HCT116 (cell line): ENCODE measurements around the gene CISH. TPM values are rescaled to one million over a fixed set of nuclear protein-coding genes. Genes with fewer than 3 reads are reported as not detected.

Source experiments
- ATAC-seq: fragments of 200-7000 bp; cut with Tn5 transposase; 2 replicates; pipeline ENCODE4 v1.9.1; 2020; ENCODE audit warnings: mild to moderate bottlenecking, moderate library complexity
- BruUV-seq: library from RNA; stranded (reverse); fragments of 400-500 nt; replicated peaks from 2 replicates; lab custom pipeline; 2021; lab: Mats Ljungman, UMichigan
- CTCF ChIA-PET: fragments of 300-600 bp; sonication (Branson Sonifier 250); formaldehyde crosslinking; loops from one replicate; lab custom pipeline; 2021; ENCODE audit warnings: antibody characterized with exemption; lab: Charles Lee
- POLR2A ChIA-PET: fragments of 300-600, 350-600 bp; sonication (Branson Sonifier 250); formaldehyde crosslinking; loops from one replicate; lab custom pipeline; 2021; ENCODE audit warnings: antibody characterized with exemption; lab: Charles Lee
- RAD21 ChIA-PET, 2 experiments: fragments of 300-600 bp; sonication (Branson Sonifier 250); formaldehyde crosslinking; loops; one replicate each; lab custom pipeline; 2023; ENCODE audit warnings: low total read pairs in 2 of 2; ENCODE audit not compliant: uncharacterized antibody in 2 of 2, unreplicated experiment in 2 of 2, low non-redundant PET in 1 of 2; lab: Charles Lee
- DNase-seq: peaks from one replicate; pipeline ENCODE4 v3.0.0-alpha.2; 2010; ENCODE audit warnings: low read depth, low spot score
- H2AFZ ChIP-seq: fragments of 200-600 bp; shearing (Covaris generic), sonication (generic); 2 replicates; pipeline ENCODE4 v1.6.1; 2017; ENCODE audit warnings: low read depth, mixed run types, mixed read lengths, antibody characterized with exemption, low read length; ENCODE audit not compliant: poor library complexity, severe bottlenecking
- H3K27ac ChIP-seq: 2 replicates; pipeline ENCODE4 v1.5.1; 2012; ENCODE audit warnings: low read depth, low read length
- H3K27me3 ChIP-seq: fragments of 200-600 bp; sonication (generic); 2 replicates; pipeline ENCODE4 v1.6.1; 2016; ENCODE audit warnings: mixed run types, low read length, mixed read lengths; ENCODE audit not compliant: insufficient read depth
- H3K36me3 ChIP-seq, 2 experiments: fragments of 200-500 bp in 1 of 2; fragments of 200-600 bp in 1 of 2; sonication (Bioruptor generic) in 1 of 2; sonication (generic) in 1 of 2; 2 replicates each; pipeline versions ENCODE4 v1.5.1 to v1.6.1; 2014 to 2016; ENCODE audit warnings: low read length in 2 of 2, inconsistent platforms in 1 of 2, mixed read lengths in 1 of 2, mixed run types in 1 of 2; ENCODE audit not compliant: insufficient read depth in 2 of 2, control insufficient read depth in 1 of 2
- H3K4me1 ChIP-seq, 2 experiments: fragments of 200-600 bp in 1 of 2; sonication (generic) in 1 of 2; 2 replicates each; pipeline versions ENCODE4 v1.5.1 to v1.6.1; 2012 to 2017; ENCODE audit warnings: low read length in 2 of 2, inconsistent platforms in 1 of 2, mild to moderate bottlenecking in 1 of 2, mixed read lengths in 1 of 2, mixed run types in 1 of 2, moderate library complexity in 1 of 2; ENCODE audit not compliant: insufficient read depth in 2 of 2, control insufficient read depth in 1 of 2
- H3K4me2 ChIP-seq: fragments of 200-600 bp; sonication (generic); 2 replicates; pipeline ENCODE4 v1.6.1; 2017; ENCODE audit warnings: mixed run types, low read length, mixed read lengths
- H3K4me3 ChIP-seq, 2 experiments: fragments of 200-600 bp in 1 of 2; sonication (generic) in 1 of 2; replicated peaks in 1 of 2; 2 replicates each; pipeline ENCODE4 v1.5.1; 2011 to 2016; ENCODE audit warnings: low read length in 2 of 2, control low read depth in 1 of 2, low read depth in 1 of 2, mild to moderate bottlenecking in 1 of 2, mixed read lengths in 1 of 2, mixed run types in 1 of 2
- H3K79me2 ChIP-seq: fragments of 200-600 bp; sonication (generic); 2 replicates; pipeline ENCODE4 v1.6.1; 2017; ENCODE audit warnings: mild to moderate bottlenecking, mixed run types, low read length, moderate library complexity, mixed read lengths; ENCODE audit not compliant: insufficient read depth
- H3K9ac ChIP-seq: fragments of 200-600 bp; sonication (generic); 2 replicates; pipeline ENCODE4 v1.6.1; 2016; ENCODE audit warnings: low read length, mixed read lengths
- H3K9me2 ChIP-seq: fragments of 200-600 bp; sonication (generic), shearing (Covaris generic); 2 replicates; pipeline ENCODE4 v1.6.1; 2017; ENCODE audit warnings: mixed run types, mild to moderate bottlenecking, moderate library complexity; ENCODE audit not compliant: insufficient read depth
- H3K9me3 ChIP-seq, 2 experiments: fragments of 200-500 bp in 1 of 2; fragments of 200-600 bp in 1 of 2; sonication (Bioruptor generic) in 1 of 2; sonication (generic) in 1 of 2; 2 replicates each; pipeline ENCODE4 v1.6.1; 2014 to 2017; ENCODE audit warnings: low read length in 2 of 2, mixed read lengths in 2 of 2, inconsistent platforms in 1 of 2, low read depth in 1 of 2, mild to moderate bottlenecking in 1 of 2, mixed run types in 1 of 2, moderate library complexity in 1 of 2; ENCODE audit not compliant: control insufficient read depth in 1 of 2, insufficient read depth in 1 of 2
- H4K20me1 ChIP-seq: fragments of 200-600 bp; sonication (generic), shearing (Covaris generic); 2 replicates; pipeline ENCODE4 v1.6.1; 2017; ENCODE audit warnings: mixed run types, mild to moderate bottlenecking, moderate library complexity; ENCODE audit not compliant: insufficient read depth
- ELF1 ChIP-seq: IDR thresholded peaks from 2 replicates; pipeline ENCODE4 v1.6.1; 2012; ENCODE audit warnings: low read depth, borderline replicate concordance
- RAD21 ChIP-seq: IDR thresholded peaks from 2 replicates; pipeline ENCODE4 v1.6.1; 2012; ENCODE audit warnings: low read depth, mild to moderate bottlenecking
- intact Hi-C: fragments of 100-400 bp; cut with micrococcal nuclease; formaldehyde crosslinking; loops from 2 replicates; pipeline ENCODE4 v1.10.0; 2022
- total RNA-seq: library from RNA; stranded (reverse); gene quantifications from one replicate; pipeline ENCODE4 v1.2.1, GENCODE V29; 2021; ENCODE audit not compliant: unreplicated experiment
- TF ChIP-seq, protein P1 (sequence below), 3 experiments: fragments of 200-600 bp in 1 of 3; sonication (generic) in 1 of 3; IDR thresholded peaks in 2 of 3; conservative IDR thresholded peaks in 1 of 3; 2 replicates each; pipeline ENCODE4 v1.5.1; 2012 to 2017; ENCODE audit warnings: low read depth in 2 of 3, low read length in 2 of 3, antibody characterized with exemption in 1 of 3, borderline replicate concordance in 1 of 3, control low read depth in 1 of 3, mild to moderate bottlenecking in 1 of 3, mixed read lengths in 1 of 3, mixed run types in 1 of 3, moderate library complexity in 1 of 3; ENCODE audit not compliant: insufficient read depth in 1 of 3

CISH gene
- total RNA-seq, 1 experiment from 2014 or later: 4.5 TPM

DNA sequence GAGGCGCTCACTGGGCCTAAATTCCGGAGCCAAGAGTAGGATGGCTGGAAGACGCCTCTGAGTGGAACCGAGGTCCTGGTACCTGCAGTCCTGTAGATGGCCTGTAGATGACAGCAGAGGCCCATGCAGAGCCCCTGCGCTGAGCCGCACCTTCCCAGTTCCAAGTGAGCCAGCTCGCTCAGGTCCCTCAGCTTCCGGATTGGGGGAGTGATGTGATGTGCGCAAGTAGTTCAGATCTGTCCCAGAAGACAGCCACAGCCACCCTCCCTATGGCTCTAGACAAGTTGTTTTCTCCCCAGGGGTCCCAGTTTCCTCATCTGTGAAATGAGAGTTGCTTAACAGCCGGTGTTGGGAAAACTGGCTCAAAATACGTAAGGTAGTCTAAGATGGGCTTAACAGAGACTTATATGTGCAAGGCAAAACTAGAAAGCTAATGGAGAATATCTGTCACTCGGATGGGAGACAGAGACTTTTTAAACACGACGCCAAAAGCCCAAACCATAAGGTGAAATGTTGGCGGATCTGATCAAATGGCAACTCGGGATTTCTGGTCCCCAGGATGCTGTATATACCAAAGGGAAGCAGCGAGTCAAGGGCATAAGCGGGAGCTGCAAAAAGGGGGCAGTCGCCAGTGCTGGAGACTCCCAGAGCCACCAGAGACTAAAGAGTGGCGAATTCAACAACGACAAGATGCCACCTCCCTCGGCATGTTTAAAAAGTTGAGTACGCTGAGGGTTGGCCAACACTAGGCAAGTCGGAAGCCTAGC, 4.6 kb upstream of the CISH start:
- H2AFZ ChIP-seq: peak overlapping the region; percentile 65
- POLR2A ChIA-PET: interaction anchor here (0.6 to 2.0 kb wide), 8 partner anchors 16 to 769 kb away, joined by 3 to 5 read pairs (median 4); partner anchors contain the start of genes HEMK1 and MANF
- H3K36me3 ChIP-seq: peaks cover 0 to 7% of the 10 kb centered on the region in 2 experiments; a peak in 1 of 4 replicates
- RAD21 ChIA-PET: interaction anchor here (0.6 to 3.4 kb wide), 15 partner anchors 8 to 1103 kb away, joined by 3 to 40 read pairs (median 3); partner anchors contain the start of genes DCAF1 (in 1 of the 2), HEMK1 (in 1 of the 2) and MANF (in 1 of the 2)
- no TSS peak for BruUV-seq
- no peaks in the 10 kb centered on the region for H3K27me3 ChIP-seq
- no peaks in the 10 kb centered on the region for H3K9me3 ChIP-seq
- no peaks in the 10 kb centered on the region for H3K9me2 ChIP-seq
- intact Hi-C loops: loop anchor here (1.0 to 5.0 kb wide), 12 partner anchors 36 to 1051 kb away; partner anchors contain the start of genes MANF and RBM15B
- peak overlapping the region; percentile 46 for H3K9ac ChIP-seq
- CTCF ChIA-PET: interaction anchor here (0.5 to 3.8 kb wide), 24 partner anchors 9 to 1066 kb away, joined by 3 to 83 read pairs (median 5); partner anchors contain the start of genes DCAF1, DOCK3, HEMK1 and MANF
- H3K4me1 ChIP-seq: peaks cover 17 to 60% of the 10 kb centered on the region in 2 experiments
- H3K4me3 ChIP-seq: peak overlapping the region; percentile 40 to 58
- peak overlapping the region; percentile 62 for H3K27ac ChIP-seq
- ATAC-seq (peak; percentile 49), DNase-seq (peak; percentile 82)
- no peaks in the 10 kb centered on the region for H4K20me1 ChIP-seq
- H3K4me2 ChIP-seq: peak overlapping the region; percentile 77
- TF ChIP-seq ELF1 (no peak), RAD21 (no peak)
- TF ChIP-seq, protein P1, sequence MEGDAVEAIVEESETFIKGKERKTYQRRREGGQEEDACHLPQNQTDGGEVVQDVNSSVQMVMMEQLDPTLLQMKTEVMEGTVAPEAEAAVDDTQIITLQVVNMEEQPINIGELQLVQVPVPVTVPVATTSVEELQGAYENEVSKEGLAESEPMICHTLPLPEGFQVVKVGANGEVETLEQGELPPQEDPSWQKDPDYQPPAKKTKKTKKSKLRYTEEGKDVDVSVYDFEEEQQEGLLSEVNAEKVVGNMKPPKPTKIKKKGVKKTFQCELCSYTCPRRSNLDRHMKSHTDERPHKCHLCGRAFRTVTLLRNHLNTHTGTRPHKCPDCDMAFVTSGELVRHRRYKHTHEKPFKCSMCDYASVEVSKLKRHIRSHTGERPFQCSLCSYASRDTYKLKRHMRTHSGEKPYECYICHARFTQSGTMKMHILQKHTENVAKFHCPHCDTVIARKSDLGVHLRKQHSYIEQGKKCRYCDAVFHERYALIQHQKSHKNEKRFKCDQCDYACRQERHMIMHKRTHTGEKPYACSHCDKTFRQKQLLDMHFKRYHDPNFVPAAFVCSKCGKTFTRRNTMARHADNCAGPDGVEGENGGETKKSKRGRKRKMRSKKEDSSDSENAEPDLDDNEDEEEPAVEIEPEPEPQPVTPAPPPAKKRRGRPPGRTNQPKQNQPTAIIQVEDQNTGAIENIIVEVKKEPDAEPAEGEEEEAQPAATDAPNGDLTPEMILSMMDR (IDR thresholded peaks at IDR 0.05 in 2 of 3, conservative IDR thresholded peaks at IDR 0.05 in 1 of 3; ENCODE audit: borderline replicate concordance in 1 of 3, insufficient read depth in 1 of 3, low read depth in 2 of 3, low read length in 2 of 3): peak in 2 of 3 experiments; percentile 99 to 100; a peak in 4 of 6 replicates
- H3K79me2 ChIP-seq: peaks cover 40% of the 10 kb centered on the region
